ENCODE data around the gene RBFOX2.

DNA sequence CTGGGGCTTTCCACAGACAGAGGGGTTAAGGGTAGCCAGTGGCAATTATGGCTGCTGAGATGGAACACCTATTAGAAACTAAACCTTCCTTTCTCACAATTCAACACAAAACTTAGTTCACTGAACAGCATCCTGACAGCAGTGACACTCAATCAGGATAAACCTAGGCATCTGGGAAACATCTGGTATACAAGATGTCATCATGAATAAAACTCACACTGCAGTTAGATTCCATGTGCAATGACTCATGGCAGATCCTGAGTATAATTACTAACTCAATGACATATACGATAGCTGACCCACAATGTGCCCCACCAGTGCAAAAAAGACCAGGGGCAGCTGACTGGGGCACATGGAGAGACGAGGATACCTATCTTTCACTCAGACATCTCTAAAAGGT is 17.7 kb downstream of the RBFOX2 start:
- TF ChIP-seq, protein P1, sequence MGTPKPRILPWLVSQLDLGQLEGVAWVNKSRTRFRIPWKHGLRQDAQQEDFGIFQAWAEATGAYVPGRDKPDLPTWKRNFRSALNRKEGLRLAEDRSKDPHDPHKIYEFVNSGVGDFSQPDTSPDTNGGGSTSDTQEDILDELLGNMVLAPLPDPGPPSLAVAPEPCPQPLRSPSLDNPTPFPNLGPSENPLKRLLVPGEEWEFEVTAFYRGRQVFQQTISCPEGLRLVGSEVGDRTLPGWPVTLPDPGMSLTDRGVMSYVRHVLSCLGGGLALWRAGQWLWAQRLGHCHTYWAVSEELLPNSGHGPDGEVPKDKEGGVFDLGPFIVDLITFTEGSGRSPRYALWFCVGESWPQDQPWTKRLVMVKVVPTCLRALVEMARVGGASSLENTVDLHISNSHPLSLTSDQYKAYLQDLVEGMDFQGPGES (IDR thresholded peaks at IDR 0.05): no peak
- TF ChIP-seq PAX5 (IDR thresholded peaks at IDR 0.05; ENCODE audit: borderline replicate concordance, low read depth, low read length): no peak
- TF ChIP-seq SP1 (IDR thresholded peaks at IDR 0.05; ENCODE audit: low read depth, low read length): no peak
- TF ChIP-seq, protein P2, sequence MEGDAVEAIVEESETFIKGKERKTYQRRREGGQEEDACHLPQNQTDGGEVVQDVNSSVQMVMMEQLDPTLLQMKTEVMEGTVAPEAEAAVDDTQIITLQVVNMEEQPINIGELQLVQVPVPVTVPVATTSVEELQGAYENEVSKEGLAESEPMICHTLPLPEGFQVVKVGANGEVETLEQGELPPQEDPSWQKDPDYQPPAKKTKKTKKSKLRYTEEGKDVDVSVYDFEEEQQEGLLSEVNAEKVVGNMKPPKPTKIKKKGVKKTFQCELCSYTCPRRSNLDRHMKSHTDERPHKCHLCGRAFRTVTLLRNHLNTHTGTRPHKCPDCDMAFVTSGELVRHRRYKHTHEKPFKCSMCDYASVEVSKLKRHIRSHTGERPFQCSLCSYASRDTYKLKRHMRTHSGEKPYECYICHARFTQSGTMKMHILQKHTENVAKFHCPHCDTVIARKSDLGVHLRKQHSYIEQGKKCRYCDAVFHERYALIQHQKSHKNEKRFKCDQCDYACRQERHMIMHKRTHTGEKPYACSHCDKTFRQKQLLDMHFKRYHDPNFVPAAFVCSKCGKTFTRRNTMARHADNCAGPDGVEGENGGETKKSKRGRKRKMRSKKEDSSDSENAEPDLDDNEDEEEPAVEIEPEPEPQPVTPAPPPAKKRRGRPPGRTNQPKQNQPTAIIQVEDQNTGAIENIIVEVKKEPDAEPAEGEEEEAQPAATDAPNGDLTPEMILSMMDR (IDR thresholded peaks at IDR 0.05 in 2 of 3, conservative IDR thresholded peaks at IDR 0.05 in 1 of 3; ENCODE audit: control insufficient read depth in 2 of 3, extremely low read depth in 1 of 3, insufficient read depth in 1 of 3, low read depth in 3 of 3, low read length in 3 of 3): no peak
- no peak for TF ChIP-seq MYC (IDR thresholded peaks at IDR 0.05; ENCODE audit: insufficient read depth, insufficient read length, insufficient replicate concordance, low read length, severe bottlenecking)
- no peak for TF ChIP-seq SREBF2 (IDR thresholded peaks at IDR 0.05; ENCODE audit: low read length)
- no peak for TF ChIP-seq POLR2AphosphoS5 (IDR thresholded peaks at IDR 0.05; ENCODE audit: low read length)
- no peak for TF ChIP-seq ZNF217 (IDR thresholded peaks at IDR 0.05)
- no peak for TF ChIP-seq EZH2 (IDR thresholded peaks at IDR 0.05; ENCODE audit: borderline replicate concordance, control insufficient read depth, low read depth, low read length)
- TF ChIP-seq JUND (IDR thresholded peaks at IDR 0.05; ENCODE audit: low read depth, low read length): no peak

Data from GM12878 (cell line).